ENCODE measurements around the gene LYPD6B.
"Not testable (repeated sequence)": the region's sequence is repeated elsewhere in the genome, so short reads cannot be mapped to it uniquely, and the experiment has no call there.

The LYPD6B gene

GRCh38 chr2:149221898-149222297 lies 183.4 kb downstream of the LYPD6B start:
- no peak for DNase-seq

GRCh38 chr2:149223472-149224095 lies 185.1 kb downstream of the LYPD6B start:
- DNase-seq = no peak

- DNase-seq = no peak
Measured at GRCh38 chr2:149224543-149224942, 186.0 kb downstream of the LYPD6B start.

- DNase-seq = no peak
Measured at GRCh38 chr2:149225446-149225845, 186.9 kb downstream of the LYPD6B start.

- DNase-seq = no peak
Measured at GRCh38 chr2:149226790-149227189, 188.3 kb downstream of the LYPD6B start.

- no peak for DNase-seq
Measured at GRCh38 chr2:149235816-149236375, 197.4 kb downstream of the LYPD6B start.

GRCh38 chr2:149236410-149236809 lies 197.9 kb downstream of the LYPD6B start:
- no peak for DNase-seq

DNA sequence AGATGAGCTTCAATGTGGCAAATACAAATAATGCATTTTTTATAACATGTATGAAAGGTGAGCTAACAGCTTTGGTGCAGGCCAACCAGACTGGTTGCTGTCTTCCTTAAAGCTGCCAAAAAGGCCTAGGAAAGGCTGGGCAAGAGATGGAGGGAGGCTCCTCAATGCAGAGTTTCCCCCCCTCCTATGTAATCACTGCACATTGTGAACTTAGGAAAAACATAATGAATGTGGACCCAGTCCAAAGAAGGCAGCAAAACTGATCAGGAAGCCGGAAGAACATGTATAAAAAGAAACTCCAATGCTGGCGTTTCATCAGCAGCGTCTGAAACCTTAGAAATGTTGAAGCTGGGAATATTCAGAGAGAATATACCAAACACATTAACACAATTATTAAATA lies 207.7 kb downstream of the LYPD6B start:
- DNase-seq = no peak

DNA sequence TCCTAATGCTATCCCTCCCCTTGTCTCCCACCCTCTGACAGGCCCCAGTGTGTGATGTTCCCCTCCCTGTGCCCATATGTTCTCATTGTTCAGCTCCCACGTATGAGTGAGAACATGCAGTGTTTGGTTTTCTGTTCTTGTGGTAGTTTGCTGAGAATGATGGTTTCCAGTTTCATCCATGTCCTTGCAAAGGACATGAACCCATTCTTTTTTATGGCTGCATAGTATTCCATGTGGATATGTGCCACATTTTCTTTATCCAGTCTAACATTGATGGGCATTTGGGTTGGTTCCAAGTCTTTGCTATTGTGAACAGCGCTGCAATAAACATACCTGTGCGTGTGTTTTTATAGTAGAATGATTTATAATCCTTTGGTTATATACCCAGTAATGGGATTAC lies 212.9 kb downstream of the LYPD6B start:
- not testable (repeated sequence) for DNase-seq

GRCh38 chr2:149256877-149257276 lies 218.4 kb downstream of the LYPD6B start:
- DNase-seq = not testable (repeated sequence)

DNA sequence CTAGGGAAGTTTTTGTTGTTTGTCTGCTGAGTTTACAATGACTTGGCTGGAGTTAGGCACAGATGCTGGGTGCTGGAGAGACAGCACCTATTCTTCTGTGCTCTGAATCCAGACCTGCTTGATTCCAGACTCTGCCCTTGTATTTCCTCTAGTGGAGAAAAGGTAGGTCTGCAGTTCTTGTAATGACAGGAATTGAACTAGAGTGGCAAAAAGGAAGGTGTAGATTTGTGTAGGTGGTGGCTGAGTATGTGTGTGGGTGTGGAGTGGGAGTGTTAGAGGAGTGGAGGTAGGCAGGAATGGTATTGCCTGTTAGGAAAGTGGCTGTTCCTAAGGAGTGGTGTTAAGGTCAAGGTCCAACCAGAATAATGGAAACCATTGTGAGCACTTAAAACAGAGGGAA lies 220.0 kb downstream of the LYPD6B start:
- DNase-seq = no peak

DNA sequence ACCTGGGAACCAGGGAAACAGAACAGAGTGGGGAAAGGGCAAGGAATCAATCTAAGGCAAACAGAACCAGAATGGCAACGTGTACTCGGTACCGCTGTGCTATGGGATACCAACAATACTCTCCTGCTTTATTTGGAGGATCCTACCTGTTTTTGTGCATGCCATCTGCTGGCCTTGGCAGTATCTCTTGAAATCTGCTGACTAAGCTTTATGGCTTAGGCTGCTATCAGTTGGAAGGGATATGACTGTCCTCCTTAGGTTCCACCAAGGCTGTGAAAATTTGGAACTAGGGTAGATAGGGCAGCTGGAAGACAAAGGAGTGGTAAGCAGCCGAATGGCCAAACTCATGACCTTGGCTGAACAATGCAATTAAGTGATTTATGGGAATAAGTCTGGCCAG lies 220.6 kb downstream of the LYPD6B start:
- no peak for DNase-seq

DNA sequence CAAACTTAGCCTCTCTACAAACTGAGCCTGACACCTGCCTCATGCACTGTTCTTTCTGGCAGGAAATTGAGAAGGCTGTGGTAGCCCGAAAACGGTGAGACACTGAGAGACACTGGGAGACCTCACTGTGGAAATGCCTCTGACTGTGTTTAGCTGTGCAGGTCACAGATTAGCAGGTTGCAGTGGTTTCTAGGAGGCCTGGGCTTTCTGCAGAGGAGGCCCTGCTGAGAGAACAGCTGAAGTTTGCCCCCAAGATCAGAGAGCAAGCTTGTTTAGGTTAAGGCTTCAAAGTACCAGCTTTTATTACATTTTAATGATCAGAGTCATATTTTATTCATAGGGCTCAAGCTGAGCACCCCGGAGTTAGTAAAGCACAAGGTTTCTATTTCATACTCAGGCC lies 223.2 kb downstream of the LYPD6B start:
- DNase-seq = no peak

Data from T1000 (cell line).